ENCODE results near the gene CAMKK2.
"Not testable (repeated sequence)": the region's sequence is repeated elsewhere in the genome, so short reads cannot be mapped to it uniquely, and the experiment has no call there.

CAMKK2 gene

DNA sequence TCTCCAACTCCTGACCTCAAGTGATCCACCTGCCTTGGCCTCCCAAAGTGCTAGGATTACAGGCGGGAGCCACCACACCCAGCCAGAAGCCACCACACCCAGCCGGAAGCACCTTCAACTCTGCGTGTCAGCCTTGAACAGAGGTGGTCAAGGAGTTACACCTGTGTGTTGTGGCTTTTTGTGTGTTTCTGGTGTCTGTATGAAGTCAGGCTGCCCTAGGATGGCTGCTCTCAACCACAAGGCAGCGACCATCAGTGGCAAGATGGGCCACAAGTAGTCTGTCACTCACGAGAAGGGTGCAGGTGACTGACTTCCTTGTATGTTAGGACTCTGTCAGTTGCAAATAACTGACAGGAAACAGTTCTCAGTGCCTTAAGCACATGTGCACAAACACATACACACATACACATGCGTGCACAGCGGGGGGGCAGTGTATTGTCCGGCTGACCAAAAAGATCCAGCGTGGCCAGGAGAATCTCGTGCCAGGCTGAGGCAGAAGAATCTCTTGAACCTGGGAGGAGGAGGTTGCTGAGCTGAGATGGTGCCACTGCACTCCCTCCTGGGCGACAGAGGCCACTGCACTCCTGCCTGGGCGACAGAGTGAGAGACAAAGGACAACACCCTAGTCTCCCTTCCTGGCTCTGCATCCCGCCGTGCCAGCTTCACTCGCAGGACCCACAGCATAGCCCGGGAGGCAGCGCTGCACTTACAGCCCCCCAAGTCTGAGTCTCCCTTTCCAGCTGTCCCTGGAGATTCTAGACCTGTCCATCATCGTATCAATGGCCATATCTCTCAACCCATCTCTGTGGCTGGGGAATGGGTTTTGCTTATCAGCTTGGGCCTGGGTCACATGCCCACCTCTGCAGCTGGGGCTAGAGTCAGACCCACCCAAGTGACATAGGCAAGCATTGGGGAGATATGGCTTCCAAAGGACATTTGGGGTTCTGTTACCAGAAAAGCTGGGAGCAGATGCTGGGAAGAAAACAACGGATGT lies 72.9 kb downstream of the CAMKK2 start:
- peak; percentile 70 for DNase-seq (ENCODE audit: low spot score)

DNA sequence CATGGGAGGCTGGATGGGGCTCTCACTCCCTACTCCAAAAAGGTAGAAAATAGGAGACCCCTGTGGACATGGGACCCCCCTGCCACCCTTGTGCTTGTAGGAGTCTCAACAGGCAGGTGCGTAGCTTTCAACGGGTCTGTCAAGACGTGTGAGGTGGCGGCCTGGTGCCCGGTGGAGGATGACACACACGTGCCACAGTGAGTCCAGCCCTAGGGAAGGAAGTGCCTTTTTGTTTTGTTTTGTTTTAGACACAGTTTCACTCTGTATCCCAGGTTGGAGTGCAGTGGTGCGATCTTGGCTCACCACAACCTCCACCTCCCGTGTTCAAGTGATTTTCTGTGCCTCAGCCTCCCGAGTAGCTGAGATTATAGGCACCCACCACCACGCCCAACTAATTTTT lies 73.7 kb downstream of the CAMKK2 start:
- DNase-seq (ENCODE audit: low spot score): no peak

DNA sequence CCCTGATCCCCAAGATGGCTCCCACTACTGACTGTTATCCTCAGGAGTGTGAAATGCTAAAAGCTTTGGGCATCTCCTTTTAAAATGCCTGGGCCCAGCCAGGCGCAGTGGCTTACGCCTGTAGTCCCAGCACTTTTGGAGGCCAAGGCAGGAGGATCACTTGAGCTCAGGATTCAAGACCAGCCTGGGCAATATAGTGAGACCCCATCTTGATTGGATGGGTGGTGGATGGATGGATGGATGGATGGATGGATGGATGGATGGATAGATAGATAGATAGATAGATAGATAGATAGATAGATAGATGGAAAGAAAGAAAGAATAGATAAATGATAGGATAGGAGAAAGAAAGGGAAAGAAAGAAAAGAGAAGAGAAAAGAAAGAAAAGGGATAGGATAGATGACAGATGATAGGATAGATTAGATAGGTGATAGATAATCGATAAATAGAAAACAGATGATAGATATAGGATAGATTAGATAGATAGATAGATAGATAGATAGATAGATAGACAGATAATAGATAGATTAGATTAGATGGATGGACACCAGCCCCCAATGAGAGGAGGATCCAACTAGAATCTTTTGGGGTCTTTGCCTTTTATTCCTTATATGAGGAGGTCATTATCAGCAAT lies 77.0 kb downstream of the CAMKK2 start:
- no peak for DNase-seq (ENCODE audit: low spot score)

DNA sequence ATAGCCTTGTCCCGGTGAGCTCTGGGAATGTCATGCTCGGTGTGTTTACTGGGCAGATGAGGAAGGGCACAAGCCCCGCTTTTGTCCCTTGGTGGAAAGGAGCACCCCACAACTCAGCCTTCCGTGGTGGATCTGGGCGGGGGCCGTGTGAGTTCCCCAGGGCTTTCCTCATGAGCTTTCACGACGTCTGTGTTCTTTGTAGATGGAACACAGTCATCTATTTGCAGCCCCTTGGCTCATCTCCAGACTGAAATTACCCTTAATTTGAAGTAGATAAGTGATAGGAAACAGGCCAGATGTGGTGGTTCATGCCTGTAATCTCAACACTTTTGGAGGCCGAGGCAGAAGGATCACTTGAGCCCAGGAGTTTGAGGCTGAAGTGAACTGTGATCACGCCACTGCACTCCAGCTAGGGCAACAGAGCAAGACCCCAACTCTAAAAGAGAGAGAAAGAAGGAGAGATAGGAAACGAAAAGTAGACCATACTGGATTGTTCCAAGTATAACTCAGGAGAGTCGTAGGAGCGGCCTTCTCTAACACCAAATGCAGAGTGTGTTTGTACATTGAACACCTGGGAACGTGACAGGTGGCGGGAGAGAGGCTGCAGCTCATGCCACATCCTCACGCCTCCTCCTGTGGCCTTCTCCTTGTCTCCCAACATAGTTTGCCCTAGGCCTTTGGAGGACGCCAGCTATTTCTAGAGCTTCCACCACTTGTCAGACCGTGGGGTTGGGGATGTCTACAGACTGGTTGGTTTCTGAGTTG lies 77.7 kb downstream of the CAMKK2 start:
- DNase-seq (ENCODE audit: low spot score): no peak

DNA sequence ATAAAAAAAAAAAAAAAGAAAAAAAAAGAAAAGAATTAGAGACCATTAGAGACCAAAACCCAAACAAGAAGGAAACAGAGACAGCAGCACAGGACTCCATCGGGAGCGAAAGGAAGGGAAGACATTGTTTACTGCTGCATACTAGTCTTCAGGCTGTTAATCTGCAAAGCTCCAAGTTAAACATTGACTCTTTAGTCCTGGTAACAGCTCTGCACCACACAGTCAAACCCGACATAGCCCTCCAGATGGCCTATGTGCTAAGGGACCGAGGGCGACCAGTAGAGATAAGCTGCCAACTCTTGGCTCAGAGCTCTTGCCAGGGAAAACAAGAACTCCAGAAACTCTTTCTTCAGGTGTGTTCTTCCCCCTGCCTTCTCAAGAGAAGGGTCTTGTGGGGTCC lies 78.7 kb downstream of the CAMKK2 start:
- DNase-seq (ENCODE audit: low spot score): peak; percentile 60

DNA sequence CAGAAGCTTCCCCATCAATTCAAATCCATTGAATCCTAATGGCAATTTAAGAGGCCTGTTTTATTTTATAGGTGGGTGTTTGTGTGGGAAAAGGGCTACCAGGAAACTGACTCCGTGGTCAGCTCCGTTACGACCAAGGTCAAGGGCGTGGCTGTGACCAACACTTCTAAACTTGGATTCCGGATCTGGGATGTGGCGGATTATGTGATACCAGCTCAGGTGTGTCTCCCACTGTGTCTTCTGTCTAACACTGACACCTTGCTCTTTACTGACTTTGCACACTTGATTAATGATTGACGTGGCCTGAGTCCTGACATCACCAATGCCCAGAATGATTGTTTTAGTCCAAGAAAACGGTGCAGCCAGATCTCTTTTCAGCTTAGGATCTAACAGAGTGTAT lies 79.4 kb downstream of the CAMKK2 start:
- DNase-seq (ENCODE audit: low spot score): no peak

DNA sequence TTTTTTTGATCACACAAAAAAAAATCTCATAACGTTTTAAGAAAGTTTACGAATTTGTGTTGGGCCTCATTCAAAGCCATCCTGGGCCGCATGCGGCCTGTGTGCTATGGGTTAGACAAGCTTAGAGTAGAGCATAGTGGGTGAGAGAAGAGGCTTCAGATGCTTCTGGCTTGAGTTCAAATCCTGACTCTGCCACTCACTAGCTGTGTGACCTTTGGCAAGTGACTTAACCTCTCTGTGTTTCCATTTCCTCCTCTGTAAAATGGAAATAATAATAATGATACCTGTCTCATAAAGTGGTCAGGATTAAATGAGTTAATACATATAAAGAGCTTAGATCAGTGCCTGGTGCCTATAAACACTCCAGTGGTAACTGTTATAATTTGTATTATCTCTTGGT lies 80.4 kb downstream of the CAMKK2 start:
- DNase-seq (ENCODE audit: low spot score): no peak

DNA sequence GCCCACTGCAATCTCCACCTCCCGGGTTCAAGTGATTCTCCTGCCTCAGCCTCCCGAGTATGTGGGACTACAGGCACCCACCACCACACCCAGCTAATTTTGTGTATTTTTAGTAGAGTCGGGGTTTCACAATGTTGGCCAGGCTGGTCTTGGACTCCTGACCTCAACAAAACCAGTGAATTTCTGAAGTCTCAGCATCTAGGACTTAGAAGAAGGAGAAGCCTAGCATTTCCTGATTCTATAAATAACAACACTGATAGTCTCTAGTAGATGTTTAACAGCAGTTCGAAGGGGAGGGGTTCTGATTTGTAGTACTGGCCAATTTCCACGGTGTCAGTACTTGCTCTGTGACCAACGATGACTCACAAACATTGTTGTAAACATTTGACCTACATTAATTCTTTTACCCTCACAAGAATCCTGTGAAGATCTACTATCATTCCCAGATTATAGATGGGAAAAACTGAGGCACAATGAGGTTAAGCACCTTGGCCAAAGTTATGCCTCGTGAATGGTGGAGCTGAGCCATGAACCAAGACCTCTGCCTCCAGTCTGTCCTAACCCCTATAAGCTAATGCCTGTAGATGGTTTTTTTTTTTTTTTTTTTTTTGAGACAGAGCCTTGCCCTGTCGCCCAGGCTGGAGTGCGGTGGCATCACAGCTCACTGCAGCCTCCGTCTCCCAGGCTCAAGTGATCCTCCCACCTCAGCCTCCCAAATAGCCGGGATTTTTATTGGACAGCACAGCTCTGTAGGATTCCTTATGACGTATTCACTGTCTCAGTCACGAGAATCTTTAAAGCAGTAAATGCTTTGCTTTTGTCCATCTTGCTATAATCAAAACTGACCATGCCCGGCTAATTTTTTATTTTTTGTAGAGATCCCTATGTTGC lies 81.4 kb downstream of the CAMKK2 start:
- DNase-seq (ENCODE audit: low spot score): no peak

DNA sequence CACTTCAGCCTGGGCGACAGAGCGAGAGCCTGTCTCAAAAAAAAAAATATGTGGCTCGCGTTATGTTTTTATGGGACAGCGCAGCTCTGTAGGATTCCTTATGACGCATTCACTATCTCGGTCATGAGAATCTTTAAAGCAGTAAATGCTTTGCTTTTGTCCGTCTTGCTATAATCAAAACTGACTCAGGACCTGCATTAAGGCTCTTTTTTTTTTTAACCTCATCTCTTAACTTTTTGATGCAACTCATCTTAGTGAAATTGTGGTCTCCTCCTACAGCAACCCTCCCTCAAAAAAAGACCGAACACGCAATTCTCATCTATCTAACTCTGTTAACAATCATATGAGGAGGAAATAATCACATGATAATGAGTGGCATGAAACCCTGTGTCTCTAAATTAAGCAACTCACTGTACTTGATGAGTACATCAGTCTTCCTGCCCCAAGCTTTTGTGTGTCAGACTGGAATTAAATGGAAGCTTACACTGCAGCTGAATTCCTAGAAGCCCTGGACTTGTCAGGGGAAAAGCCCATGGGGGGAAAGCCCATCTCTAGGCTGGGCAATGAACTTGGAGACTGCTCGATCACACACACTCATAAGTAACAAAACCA lies 82.2 kb downstream of the CAMKK2 start:
- no peak for DNase-seq (ENCODE audit: low spot score)

DNA sequence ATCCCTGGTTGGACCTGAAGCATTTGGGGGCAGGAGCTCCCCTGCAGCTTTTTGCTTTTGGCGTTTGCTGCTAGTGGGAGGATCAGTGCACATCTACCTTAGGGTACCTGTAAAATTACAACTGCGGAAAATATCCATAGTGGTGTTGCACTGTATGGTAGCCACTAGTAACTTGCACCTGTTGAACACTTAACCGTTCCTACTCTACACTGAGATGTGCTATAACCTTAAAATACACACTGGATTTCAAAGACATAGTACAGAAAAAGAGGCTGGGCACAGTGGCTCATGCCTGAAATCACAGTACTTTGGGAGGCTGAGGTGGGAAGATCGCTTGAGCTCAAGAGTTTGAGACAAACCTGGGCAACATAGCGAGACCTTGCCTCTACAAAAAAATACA lies 83.6 kb downstream of the CAMKK2 start:
- DNase-seq (ENCODE audit: low spot score): no peak

DNA sequence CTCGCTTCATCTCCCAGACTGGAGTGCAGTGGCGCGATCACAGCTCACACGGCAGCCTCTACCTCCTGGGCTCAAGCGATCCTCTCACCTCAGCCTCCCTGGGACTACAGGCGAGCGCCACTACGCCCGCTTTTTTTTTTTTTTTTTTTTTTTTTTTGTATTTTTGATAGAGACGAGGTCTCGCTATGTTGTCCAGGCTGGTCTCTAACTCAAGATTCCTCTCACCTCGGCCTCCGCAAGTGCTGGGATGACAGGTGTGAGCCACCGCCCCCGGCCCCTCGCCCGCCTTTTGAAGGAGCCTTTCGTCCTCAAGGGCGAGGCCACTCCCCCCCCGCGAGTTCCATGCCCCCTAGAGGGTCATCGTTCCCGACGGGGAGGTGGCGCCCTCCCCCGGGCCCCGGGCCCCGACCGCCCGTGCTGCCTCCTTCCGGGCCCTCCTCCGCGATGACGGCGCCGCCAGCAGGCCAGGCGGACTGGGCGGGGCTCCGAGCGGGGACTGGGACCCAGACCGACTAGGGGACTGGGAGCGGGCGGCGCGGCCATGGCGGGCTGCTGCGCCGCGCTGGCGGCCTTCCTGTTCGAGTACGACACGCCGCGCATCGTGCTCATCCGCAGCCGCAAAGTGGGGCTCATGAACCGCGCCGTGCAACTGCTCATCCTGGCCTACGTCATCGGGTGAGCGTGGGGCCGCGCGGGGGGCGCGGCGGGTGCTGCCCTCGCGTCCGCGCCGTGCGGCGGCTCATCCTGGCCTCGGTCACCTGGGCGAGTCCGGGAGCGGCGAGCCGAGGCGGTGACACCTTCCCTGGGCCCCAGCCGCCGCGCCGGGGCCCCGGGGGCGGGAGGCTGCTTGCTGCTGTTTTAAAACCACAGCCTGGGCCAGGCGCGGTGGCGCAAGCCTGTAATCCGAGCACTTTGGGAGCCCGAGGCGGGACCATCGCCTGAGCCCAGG lies 86.6 kb downstream of the CAMKK2 start, which contains the start of gene P2RX4:
TSS of gene P2RX4 (plus strand) at position 506 of the 949 bp plus-strand sequence. CDS start at position 542, 36 bp downstream.
- peak; percentile 74 for DNase-seq (ENCODE audit: low spot score)

DNA sequence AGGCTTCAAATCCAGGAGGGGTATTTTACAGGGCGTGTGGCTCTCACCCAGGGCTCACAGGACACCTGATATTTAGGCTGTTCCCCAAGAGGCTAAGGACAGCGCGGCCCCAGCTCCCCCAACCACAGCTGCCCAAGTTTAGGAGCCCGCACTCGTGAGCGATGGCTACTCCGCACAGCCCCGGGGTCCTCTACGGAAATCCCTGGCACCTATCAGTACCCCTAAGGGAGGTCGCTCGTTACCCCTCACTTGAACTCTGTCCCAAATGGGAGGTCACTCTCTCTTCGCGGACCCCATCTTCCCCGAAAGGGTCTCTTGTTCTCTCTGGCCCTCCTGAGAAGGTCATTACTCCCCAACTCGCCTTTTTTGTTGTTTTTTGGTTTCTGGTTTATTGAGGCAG lies 87.3 kb downstream of the CAMKK2 start:
- no peak for DNase-seq (ENCODE audit: low spot score)

DNA sequence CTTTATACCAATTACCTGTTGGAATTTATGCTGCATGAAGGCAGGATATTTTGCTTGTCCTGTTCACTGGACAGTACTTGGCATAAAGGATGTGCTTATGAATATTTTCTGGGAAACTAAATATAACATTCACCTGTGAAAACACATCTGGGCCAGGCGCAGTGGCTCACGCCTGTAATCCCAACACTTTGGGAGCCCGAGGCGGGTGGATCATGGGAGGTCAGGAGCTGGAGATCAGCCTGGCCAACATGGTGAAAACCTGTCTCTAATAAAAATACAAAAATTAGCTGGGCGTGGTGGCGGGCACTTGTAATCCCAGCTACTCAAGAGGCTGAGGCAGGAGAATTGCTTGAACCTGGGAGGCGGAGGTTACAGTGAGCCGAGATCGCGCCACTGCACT lies 87.9 kb downstream of the CAMKK2 start:
- not testable (repeated sequence) for DNase-seq (ENCODE audit: low spot score)

DNA sequence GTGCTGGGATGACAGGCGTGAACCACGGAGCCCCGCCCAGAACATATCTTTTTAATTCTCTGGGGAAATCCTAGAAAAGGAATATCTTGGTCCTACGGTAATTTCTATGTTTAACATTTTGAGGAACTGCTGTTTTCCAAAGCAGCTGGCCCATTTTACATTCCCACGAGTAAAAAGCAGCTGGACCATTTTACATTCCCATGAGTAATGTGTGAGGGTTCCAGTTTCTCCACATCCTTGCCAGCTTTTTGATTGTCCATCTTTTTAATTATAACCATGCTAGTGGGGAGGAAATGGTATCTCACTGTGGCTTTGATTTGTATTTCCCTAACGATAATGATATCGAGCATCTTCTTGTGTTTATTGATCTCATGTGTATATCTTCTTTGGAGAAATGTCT lies 91.0 kb downstream of the CAMKK2 start:
- DNase-seq (ENCODE audit: low spot score): no peak

DNA sequence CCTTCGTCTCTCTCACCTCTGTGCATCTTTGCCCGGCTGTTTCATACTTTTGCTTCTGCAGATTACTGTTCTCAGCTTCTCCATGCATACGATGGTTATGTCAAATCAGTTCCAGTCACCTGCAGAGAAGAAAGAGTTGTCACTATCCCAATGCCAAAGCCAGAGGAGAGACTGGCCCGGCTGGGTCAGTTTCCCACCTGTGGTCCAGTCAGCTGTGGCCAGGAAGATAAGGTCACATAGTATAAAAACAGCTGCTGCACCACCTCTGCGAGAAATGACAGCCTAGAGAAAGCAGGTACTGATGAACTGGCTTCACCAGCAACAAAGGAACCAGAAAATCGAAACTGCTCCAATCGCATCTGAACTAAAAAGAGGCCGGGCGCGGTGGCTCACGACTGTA lies 93.0 kb downstream of the CAMKK2 start:
- DNase-seq (ENCODE audit: low spot score): no peak

DNA sequence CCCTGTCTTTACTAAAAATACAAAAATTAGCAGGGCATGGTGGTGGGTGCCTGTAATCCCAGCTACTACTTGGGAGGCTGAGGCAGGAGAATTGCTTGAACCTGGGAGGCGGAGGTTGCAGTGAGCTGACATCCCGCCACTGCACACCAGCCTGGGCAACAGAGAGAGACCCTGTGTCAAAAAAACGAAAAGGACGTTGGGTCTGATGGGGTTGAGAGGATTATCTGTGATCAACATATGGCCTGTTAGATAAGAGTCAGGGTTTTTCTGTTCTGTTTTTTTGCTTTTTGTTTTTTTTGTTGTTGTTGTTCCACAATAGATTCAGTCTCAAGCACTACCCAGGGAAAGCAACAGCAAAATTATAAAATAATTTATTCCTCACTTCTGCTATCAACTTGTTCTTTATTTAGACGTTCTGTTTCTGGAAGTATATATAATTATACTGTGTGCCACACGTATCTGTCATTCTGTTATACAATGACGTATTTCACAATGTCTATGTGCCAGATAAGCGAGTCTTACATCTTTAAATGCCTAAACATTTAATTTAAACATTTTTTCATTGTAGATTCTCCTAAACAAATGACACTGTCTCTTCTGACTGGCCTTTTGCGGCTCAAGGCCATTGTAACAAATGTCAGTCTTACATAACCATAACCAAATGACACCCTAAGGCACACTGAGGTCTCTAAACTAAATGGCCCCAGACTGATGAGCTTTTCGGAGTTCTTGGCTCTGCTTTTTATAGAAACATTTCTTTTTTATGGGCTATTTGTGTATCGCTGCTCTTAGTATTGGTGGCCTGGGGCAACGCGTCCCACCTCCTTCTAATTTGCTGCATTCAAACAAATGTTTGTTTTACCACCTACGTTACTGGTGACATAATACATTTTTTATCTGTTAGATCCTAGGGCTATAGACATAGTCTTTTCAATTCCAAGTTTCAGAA lies 93.8 kb downstream of the CAMKK2 start:
- peak; percentile 45 for DNase-seq (ENCODE audit: low spot score)

DNA sequence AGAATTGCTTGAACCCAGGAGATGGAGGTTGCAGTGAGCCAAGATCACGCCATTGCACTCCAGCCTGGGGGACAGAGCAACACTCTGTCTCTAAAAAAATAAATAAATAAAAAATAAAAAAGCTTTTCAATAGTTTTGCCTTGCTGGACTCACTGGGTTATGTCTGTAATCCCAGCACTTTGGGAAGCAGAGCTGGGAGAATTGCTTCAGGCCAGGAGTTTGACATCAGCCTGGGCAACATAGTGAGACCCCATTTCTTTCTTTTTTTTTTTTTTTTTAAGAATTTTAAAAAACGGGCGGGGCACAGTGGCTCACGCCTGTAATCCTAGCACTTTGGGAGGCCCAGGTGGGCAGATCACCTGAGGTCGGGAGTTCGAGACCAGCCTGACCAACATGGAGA lies 95.4 kb downstream of the CAMKK2 start:
- DNase-seq (ENCODE audit: low spot score): not testable (repeated sequence)

DNA sequence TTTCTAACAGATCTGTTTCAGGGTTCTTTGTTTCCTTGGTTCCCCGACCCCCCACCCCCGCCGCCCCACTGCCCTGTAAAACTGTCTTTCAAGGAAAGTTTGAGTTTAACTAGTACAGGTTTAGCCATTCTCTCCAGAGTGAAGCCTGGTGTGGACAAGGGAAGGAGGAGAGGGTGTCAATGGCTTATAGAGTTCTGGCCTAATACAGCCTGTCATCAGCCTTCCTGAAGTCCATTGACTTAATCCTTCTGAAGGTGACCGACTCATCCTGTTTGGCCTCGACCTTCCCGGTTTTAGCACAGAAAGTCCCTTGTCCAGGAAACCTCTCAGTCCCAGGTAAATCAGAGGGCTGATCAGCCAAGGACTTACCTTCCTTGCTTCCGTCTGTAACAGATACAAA lies 97.6 kb downstream of the CAMKK2 start:
- no peak for DNase-seq (ENCODE audit: low spot score)

DNA sequence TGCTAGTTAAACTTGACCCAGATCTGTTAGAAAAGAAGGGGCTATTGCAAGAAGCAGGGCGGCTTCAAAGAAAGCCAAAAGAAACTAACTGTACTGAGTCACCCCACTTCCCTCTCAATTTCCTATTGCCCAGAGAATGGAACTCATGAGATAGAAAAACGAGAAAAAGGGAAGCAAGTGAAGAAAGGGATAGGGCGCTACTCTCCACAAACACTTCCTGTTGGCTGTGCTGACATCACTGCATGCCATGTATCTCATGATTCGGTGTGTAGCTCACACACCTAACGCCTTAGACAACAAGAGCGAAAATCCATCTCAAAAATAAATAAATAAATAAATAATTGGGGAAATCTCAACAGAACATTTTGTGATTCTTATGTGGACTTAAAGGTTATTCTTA lies 99.6 kb downstream of the CAMKK2 start:
- DNase-seq (ENCODE audit: low spot score): no peak
